GM12878 (cell line): ENCODE data around the gene CASR. TPM values are rescaled to one million over a fixed set of nuclear protein-coding genes. Genes with fewer than 3 reads are reported as not detected.

ENCODE experiments used
- ATAC-seq: fragments of 200-7000 bp; cut with Tn5 transposase; 3 replicates; pipeline ENCODE4 v1.9.1; 2020; ENCODE audit warnings: mild to moderate bottlenecking, moderate library complexity
- BruUV-seq: library from RNA; stranded (reverse); fragments of 400-500 nt; replicated peaks from 2 replicates; lab custom pipeline; 2021; lab: Mats Ljungman, UMichigan
- CTCF ChIA-PET: fragments of 300-600 bp; sonication (Branson Sonifier 250); formaldehyde crosslinking; extraction: SDS; loops from one replicate; lab custom pipeline; 2021; ENCODE audit warnings: inconsistent platforms; lab: Yijun Ruan, JAX
- POLR2A ChIA-PET: fragments of 350-600 bp; formaldehyde crosslinking; extraction: SDS; loops from one replicate; lab custom pipeline; 2021; ENCODE audit warnings: inconsistent platforms; lab: Charles Lee
- RAD21 ChIA-PET: fragments of 300-600 bp; sonication (Branson Sonifier 250); formaldehyde crosslinking; loops from one replicate; lab custom pipeline; 2023; ENCODE audit warnings: antibody characterized with exemption; ENCODE audit not compliant: unreplicated experiment; lab: Charles Lee
- SMC1A ChIA-PET: fragments of 300-600 bp; sonication (Branson Sonifier 250); formaldehyde crosslinking; loops from one replicate; lab custom pipeline; 2023; ENCODE audit not compliant: unreplicated experiment, uncharacterized antibody; lab: Charles Lee
- DNase-seq: peaks from one replicate; pipeline ENCODE4 v3.0.0-alpha.2; 2011; ENCODE audit warnings: low read depth, low spot score
- FAIRE-seq: peaks from 3 replicates; lab custom pipeline; 2011; peaks lifted over from hg19 to GRCh38; lab: Jason Lieb, UNC
- H2AFZ ChIP-seq: 2 replicates; pipeline ENCODE4 v1.6.0; 2011; ENCODE audit warnings: low read depth, low read length, control low read depth; ENCODE audit not compliant: control insufficient read depth
- H3K27ac ChIP-seq: 2 replicates; pipeline ENCODE4 v1.5.1; 2011; ENCODE audit warnings: control low read depth; ENCODE audit not compliant: control insufficient read depth, insufficient read depth
- H3K27me3 ChIP-seq, 2 experiments: replicated peaks in 1 of 2; 2 replicates each; pipeline versions ENCODE4 v1.6.0 to v1.6.1; 2011; ENCODE audit warnings: low read length in 1 of 2; ENCODE audit not compliant: control insufficient read depth in 2 of 2, insufficient read depth in 2 of 2
- H3K36me3 ChIP-seq, 2 experiments: 2 replicates each; pipeline ENCODE4 v1.5.1; 2011; ENCODE audit warnings: low read length in 1 of 2; ENCODE audit not compliant: control insufficient read depth in 2 of 2, insufficient read depth in 2 of 2
- H3K4me1 ChIP-seq: 2 replicates; pipeline ENCODE4 v1.6.1; 2011; ENCODE audit warnings: mild to moderate bottlenecking, low read length, moderate library complexity, mixed read lengths; ENCODE audit not compliant: control insufficient read depth, insufficient read depth
- H3K4me2 ChIP-seq: 2 replicates; pipeline ENCODE4 v1.6.0; 2011; ENCODE audit warnings: control low read depth; ENCODE audit not compliant: control insufficient read depth, insufficient read depth
- H3K4me3 ChIP-seq: fragments of 200-600 bp; sonication (generic); 2 replicates; pipeline ENCODE4 v1.5.1; 2016
- H3K79me2 ChIP-seq: 2 replicates; pipeline ENCODE4 v1.6.0; 2011; ENCODE audit warnings: low read length; ENCODE audit not compliant: control insufficient read depth, insufficient read depth
- H3K9ac ChIP-seq: 2 replicates; pipeline ENCODE4 v1.8.0; 2011; ENCODE audit warnings: low read length, control low read depth, mixed read lengths; ENCODE audit not compliant: control insufficient read depth, insufficient read depth
- H3K9me3 ChIP-seq: replicated peaks from 3 replicates; pipeline ENCODE4 v1.5.1; 2011; ENCODE audit warnings: mild to moderate bottlenecking, low read length; ENCODE audit not compliant: control insufficient read depth, insufficient read depth
- H4K20me1 ChIP-seq: 2 replicates; pipeline ENCODE4 v1.6.0; 2011; ENCODE audit not compliant: control insufficient read depth, insufficient read depth
- EGR1 ChIP-seq, 2 experiments: IDR thresholded peaks; 1 replicate in 1 of 2; 2 replicates in 1 of 2; pipeline ENCODE4 v1.6.1; 2011 to 2012; ENCODE audit warnings: low read depth in 2 of 2, low read length in 2 of 2, borderline replicate concordance in 1 of 2, mild to moderate bottlenecking in 1 of 2, moderate library complexity in 1 of 2
- MAX ChIP-seq: IDR thresholded peaks from 2 replicates; pipeline ENCODE4 v1.6.1; 2012; ENCODE audit warnings: low read depth, low read length, improper control_type of control experiment
- PAX5 ChIP-seq: IDR thresholded peaks from 2 replicates; pipeline ENCODE4 v1.6.1; 2011; ENCODE audit warnings: low read depth, low read length, borderline replicate concordance
- TCF3 ChIP-seq: IDR thresholded peaks from 2 replicates; pipeline ENCODE4 v1.6.1; 2012; ENCODE audit warnings: low read depth, mild to moderate bottlenecking, low read length, borderline replicate concordance; ENCODE audit not compliant: insufficient read depth
- WGBS: methylation state at CpG from one replicate; pipeline ENCODE4 v1.1.6; 2016; ENCODE audit warnings: low lambda C conversion rate; ENCODE audit not compliant: insufficient replicate concordance, insufficient coverage; ENCODE audit errors: missing lambda C conversion rate; 5-methylcytosine and 5-hydroxymethylcytosine counted together
- in situ Hi-C: fragments of 300-500 bp; cut with MboI; formaldehyde crosslinking; loops from 9 replicates; pipeline ENCODE4 v1.14.3; 2018; ENCODE audit warnings: mixed read lengths
- intact Hi-C: fragments of 100-400 bp; cut with micrococcal nuclease; formaldehyde crosslinking; loops from one replicate; pipeline ENCODE4 v1.14.2; 2022; ENCODE audit not compliant: unreplicated experiment
- polyA plus RNA-seq, 11 experiments: library from polyadenylated mRNA; depleted of rRNA in 4 of 11; unstranded in 6 of 11; stranded (reverse) in 5 of 11; fragments of >200 nt; fragmentation: Nextera tagmentation in 4 of 11; fragmentation: Illumina TruSeq in 1 of 11; extraction: Ambion mirVana in 4 of 11; extraction: Trizol in 1 of 11; gene quantifications; 1 replicate in 1 of 11; 2 replicates in 10 of 11; pipeline versions ENCODE4 v1.2.1 to v1.2.3, GENCODE V29; 2011 to 2016; ENCODE audit warnings: inconsistent platforms in 2 of 11, missing spikeins in 2 of 11, low read depth in 1 of 11
- total RNA-seq, 4 experiments: library from RNA; depleted of rRNA in 3 of 4; stranded (reverse); fragments of >200 nt in 3 of 4; fragmentation: Illumina TruSeq in 1 of 4; extraction: Trizol in 1 of 4; gene quantifications; 2 replicates each; pipeline versions ENCODE4 v1.2.1 to v1.2.3, GENCODE V29; 2013 to 2021
- TF ChIP-seq, protein P1 (sequence below): IDR thresholded peaks from 2 replicates; pipeline ENCODE4 v1.6.1; 2012; ENCODE audit warnings: low read depth, low read length, improper control_type of control experiment
- TF ChIP-seq, protein P2 (sequence below), 3 experiments: IDR thresholded peaks in 2 of 3; conservative IDR thresholded peaks in 1 of 3; 2 replicates each; pipeline ENCODE4 v1.5.1; 2011; ENCODE audit warnings: low read depth in 3 of 3, low read length in 3 of 3, mild to moderate bottlenecking in 3 of 3, control low read depth in 2 of 3, moderate library complexity in 2 of 3, inconsistent platforms in 1 of 3, mixed read lengths in 1 of 3; ENCODE audit not compliant: control insufficient read depth in 2 of 3, insufficient read depth in 1 of 3; ENCODE audit errors: extremely low read depth in 1 of 3

The CASR gene
- total and polyA plus RNA-seq, 10 of the 15 experiments (the other 5 are each of a cell fraction or from before 2014, with no cell fraction given), result 0.04 to 0.37 (median 0.11) TPM

DNA sequence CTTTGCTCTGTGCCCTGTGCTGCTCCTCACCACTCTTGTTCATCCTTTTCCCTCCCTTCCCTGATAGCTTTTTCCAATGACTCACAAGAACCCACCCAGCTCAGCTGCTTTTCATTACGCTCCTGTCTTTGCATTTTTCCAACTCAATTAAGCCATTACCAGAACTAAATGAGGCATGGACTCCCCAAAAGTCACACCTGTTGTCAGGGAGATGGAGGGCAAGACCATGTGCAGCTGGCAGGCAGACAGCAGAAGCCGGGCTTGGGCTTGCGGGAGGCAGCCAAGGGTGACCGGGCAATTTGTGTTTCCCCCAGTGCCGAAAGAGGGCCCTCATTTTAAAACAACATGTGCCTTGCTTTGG, 64.3 kb downstream of the CASR start:
- Histone ChIP-seq H3K4me1 (peaks cover 21% of the 10 kb centered on the region), H3K27ac (no peak overlapping the region), H3K27me3 (no peaks in the 10 kb centered on the region), H3K4me3 (no peak overlapping the region), H3K9me3 (no peaks in the 10 kb centered on the region), H3K36me3 (no peaks in the 10 kb centered on the region), H3K9ac (no peak overlapping the region), H2AFZ (peak overlapping the region; percentile 9; the same call in 1 of the 2 replicates), H4K20me1 (no peaks in the 10 kb centered on the region), H3K4me2 (no peak overlapping the region; the same call in 1 of the 2 replicates)
- 9% methylated on average over 5 of the region's 5 CpGs for WGBS
- RAD21 ChIA-PET, result interaction anchor here (1.4 to 15.8 kb wide), 4 partner anchors 11 to 144 kb away, joined by 5 to 441 read pairs (median 18); no protein-coding TSS in a partner anchor
- SMC1A ChIA-PET, result interaction anchor here (1.4 to 15.2 kb wide), 9 partner anchors 8 to 145 kb away, joined by 4 to 262 read pairs (median 19); no protein-coding TSS in a partner anchor
- intact Hi-C loops, result no loop called here
- in situ Hi-C loops, result no loop called here
- ATAC-seq (peak; percentile 79), DNase-seq (no peak), FAIRE-seq (no peak)
- peak; percentile 28; the same call in 1 of the 2 replicates for TF ChIP-seq MAX
- no peak for TF ChIP-seq EGR1 (IDR thresholded peaks at IDR 0.05; ENCODE audit: borderline replicate concordance in 1 of 2, low read depth in 2 of 2, low read length in 2 of 2)
- TF ChIP-seq, protein P1, sequence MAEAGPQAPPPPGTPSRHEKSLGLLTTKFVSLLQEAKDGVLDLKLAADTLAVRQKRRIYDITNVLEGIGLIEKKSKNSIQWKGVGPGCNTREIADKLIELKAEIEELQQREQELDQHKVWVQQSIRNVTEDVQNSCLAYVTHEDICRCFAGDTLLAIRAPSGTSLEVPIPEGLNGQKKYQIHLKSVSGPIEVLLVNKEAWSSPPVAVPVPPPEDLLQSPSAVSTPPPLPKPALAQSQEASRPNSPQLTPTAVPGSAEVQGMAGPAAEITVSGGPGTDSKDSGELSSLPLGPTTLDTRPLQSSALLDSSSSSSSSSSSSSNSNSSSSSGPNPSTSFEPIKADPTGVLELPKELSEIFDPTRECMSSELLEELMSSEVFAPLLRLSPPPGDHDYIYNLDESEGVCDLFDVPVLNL, result no peak
- 0 out of 2 replicates have a peak, but pooled peaks have one; percentile 18 for TF ChIP-seq TCF3
- TF ChIP-seq, protein P2, sequence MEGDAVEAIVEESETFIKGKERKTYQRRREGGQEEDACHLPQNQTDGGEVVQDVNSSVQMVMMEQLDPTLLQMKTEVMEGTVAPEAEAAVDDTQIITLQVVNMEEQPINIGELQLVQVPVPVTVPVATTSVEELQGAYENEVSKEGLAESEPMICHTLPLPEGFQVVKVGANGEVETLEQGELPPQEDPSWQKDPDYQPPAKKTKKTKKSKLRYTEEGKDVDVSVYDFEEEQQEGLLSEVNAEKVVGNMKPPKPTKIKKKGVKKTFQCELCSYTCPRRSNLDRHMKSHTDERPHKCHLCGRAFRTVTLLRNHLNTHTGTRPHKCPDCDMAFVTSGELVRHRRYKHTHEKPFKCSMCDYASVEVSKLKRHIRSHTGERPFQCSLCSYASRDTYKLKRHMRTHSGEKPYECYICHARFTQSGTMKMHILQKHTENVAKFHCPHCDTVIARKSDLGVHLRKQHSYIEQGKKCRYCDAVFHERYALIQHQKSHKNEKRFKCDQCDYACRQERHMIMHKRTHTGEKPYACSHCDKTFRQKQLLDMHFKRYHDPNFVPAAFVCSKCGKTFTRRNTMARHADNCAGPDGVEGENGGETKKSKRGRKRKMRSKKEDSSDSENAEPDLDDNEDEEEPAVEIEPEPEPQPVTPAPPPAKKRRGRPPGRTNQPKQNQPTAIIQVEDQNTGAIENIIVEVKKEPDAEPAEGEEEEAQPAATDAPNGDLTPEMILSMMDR (IDR thresholded peaks at IDR 0.05 in 2 of 3, conservative IDR thresholded peaks at IDR 0.05 in 1 of 3; ENCODE audit: control insufficient read depth in 2 of 3, extremely low read depth in 1 of 3, insufficient read depth in 1 of 3, low read depth in 3 of 3, low read length in 3 of 3), result no peak
- peak; percentile 90 for TF ChIP-seq PAX5
- TF ChIP-seq, all 136 proteins: peak for 3
- CTCF ChIA-PET, result interaction anchor here (0.8 to 6.3 kb wide), 8 partner anchors 8 to 147 kb away, joined by 3 to 62 read pairs (median 4); no protein-coding TSS in a partner anchor
- POLR2A ChIA-PET, result interaction anchor here (0.6 to 2.5 kb wide), 6 partner anchors 11 to 154 kb away, joined by 3 to 11 read pairs (median 5); no protein-coding TSS in a partner anchor
- BruUV-seq, result no TSS peak
- H3K79me2 ChIP-seq, result no peaks in the 10 kb centered on the region
